CD4-positive, alpha-beta T cell (primary cell): ENCODE measurements around the gene TXNL4B. TPM values are rescaled to one million over a fixed set of nuclear protein-coding genes. Genes with fewer than 3 reads are reported as not detected.
A peak's percentile ranks its signal among the peaks of the same experiment; 100 is the strongest.

Experiments
- ATAC-seq: fragments of 200-7000 bp; cut with Tn5 transposase; one replicate; pipeline ENCODE4 v1.10.0; 2022; ENCODE audit warnings: mild to moderate bottlenecking; ENCODE audit not compliant: poor library complexity
- CTCF ChIA-PET: fragments of 350-600 bp; sonication (Branson Sonifier 250); formaldehyde crosslinking; loops from one replicate; lab custom pipeline; 2021; ENCODE audit warnings: antibody characterized with exemption, inconsistent platforms; lab: Charles Lee
- POLR2A ChIA-PET: fragments of 350-600 bp; sonication (Branson Sonifier 250); formaldehyde crosslinking; loops from one replicate; lab custom pipeline; 2021; ENCODE audit warnings: antibody characterized with exemption, inconsistent platforms; lab: Charles Lee
- DNase-seq, 14 experiments: peaks; one replicate each; pipeline ENCODE4 v3.0.0-alpha.2; 2013 to 2020; ENCODE audit warnings: mixed read lengths in 2 of 14
- H3K27ac ChIP-seq, 2 donors: one replicate each; pipeline versions ENCODE4 v1.5.1 to v1.7.0; 2013; ENCODE audit warnings: low read length in 2 of 2, low read depth in 1 of 2, mild to moderate bottlenecking in 1 of 2
- H3K27me3 ChIP-seq, 2 experiments: 1 replicate in 1 of 2; 2 replicates in 1 of 2; pipeline versions ENCODE4 v1.6.1 to v1.7.0; 2013; ENCODE audit warnings: low read length in 2 of 2, control low read depth in 1 of 2, mild to moderate bottlenecking in 1 of 2, moderate library complexity in 1 of 2; ENCODE audit not compliant: insufficient read depth in 2 of 2, control insufficient read depth in 1 of 2
- H3K36me3 ChIP-seq: one replicate; pipeline ENCODE4 v1.6.1; 2013; ENCODE audit warnings: low read length, control low read depth; ENCODE audit not compliant: insufficient read depth
- H3K4me1 ChIP-seq: one replicate; pipeline ENCODE4 v1.6.1; 2013; ENCODE audit warnings: low read length, control low read depth; ENCODE audit not compliant: insufficient read depth
- H3K4me3 ChIP-seq: one replicate; pipeline ENCODE4 v1.5.1; 2013; ENCODE audit warnings: mild to moderate bottlenecking, low read length, moderate library complexity
- H3K9me3 ChIP-seq, 2 experiments: 1 replicate in 1 of 2; 2 replicates in 1 of 2; pipeline versions ENCODE4 v1.6.1 to v1.7.0; 2013; ENCODE audit warnings: low read length in 2 of 2, mild to moderate bottlenecking in 2 of 2, control low read depth in 1 of 2, moderate library complexity in 1 of 2; ENCODE audit not compliant: control insufficient read depth in 1 of 2, insufficient read depth in 1 of 2
- H3K27ac Mint-ChIP-seq: one replicate; pipeline ENCODE4 v1.8.0; 2020; ENCODE audit warnings: mixed read lengths
- H3K27me3 Mint-ChIP-seq: one replicate; pipeline ENCODE4 v1.8.0; 2021; ENCODE audit warnings: mixed read lengths
- H3K36me3 Mint-ChIP-seq: one replicate; pipeline ENCODE4 v1.8.0; 2021; ENCODE audit warnings: low read depth, mixed read lengths
- H3K4me1 Mint-ChIP-seq: one replicate; pipeline ENCODE4 v1.8.0; 2021; ENCODE audit warnings: low read depth, mixed read lengths
- H3K4me3 Mint-ChIP-seq: one replicate; pipeline ENCODE4 v1.8.0; 2020; ENCODE audit warnings: mild to moderate bottlenecking, mixed read lengths
- H3K9me3 Mint-ChIP-seq: one replicate; pipeline ENCODE4 v1.8.0; 2020; ENCODE audit warnings: mixed read lengths
- CTCF ChIP-seq: fragments of 200-600 bp; IDR thresholded peaks from one replicate; pipeline ENCODE4 v1.8.0; 2022; ENCODE audit warnings: antibody characterized with exemption, mild to moderate bottlenecking
- intact Hi-C, 2 experiments: fragments of 100-400 bp; cut with DNase I in 1 of 2; cut with micrococcal nuclease in 1 of 2; formaldehyde crosslinking; loops; one replicate each; pipeline versions ENCODE4 v1.15.1 to v1.9.0; 2023 to 2025; cut with DNase I, micrococcal nuclease
- total RNA-seq, 174 experiments: library from RNA in 2 of 174; stranded (reverse) in 2 of 174; gene quantifications; one replicate each; pipeline ENCODE4 v1.2.3 and lab custom pipeline; 2021 to 2026

Gene TXNL4B
- total RNA-seq, 2 experiments from 2014 or later, result 11.5 to 15.0 TPM

- peaks cover 11% of the 10 kb centered on the region for H3K9me3 Mint-ChIP-seq
- no peak for TF ChIP-seq CTCF
- Histone ChIP-seq H3K27me3 (no peaks in the 10 kb centered on the region), H3K9me3 (peaks cover 4 to 8% of the 10 kb centered on the region in 2 experiments), H3K36me3 (no peaks in the 10 kb centered on the region), H3K4me1 (no peaks in the 10 kb centered on the region), H3K27ac (no peak overlapping the region), H3K4me3 (no peak overlapping the region)
- no peak overlapping the region for H3K27ac Mint-ChIP-seq
- H3K27me3 Mint-ChIP-seq, result no peaks in the 10 kb centered on the region
- ATAC-seq, result no peak
- CTCF ChIA-PET, result no interaction called here
- H3K4me1 Mint-ChIP-seq, result no peaks in the 10 kb centered on the region
- intact Hi-C loops, result no loop called here
- peaks cover 5% of the 10 kb centered on the region for H3K36me3 Mint-ChIP-seq
- POLR2A ChIA-PET, result no interaction called here
- peak in 2 of 14 experiments; percentile 7 to 11 for DNase-seq
- H3K4me3 Mint-ChIP-seq, result no peak overlapping the region
These were observed 41.6 kb downstream of the TXNL4B start for GRCh38 chr16:72051818-72052217.

- Mint-ChIP-seq H3K27ac (no peak overlapping the region), H3K4me3 (no peak overlapping the region), H3K9me3 (peaks cover 11% of the 10 kb centered on the region), H3K27me3 (no peaks in the 10 kb centered on the region), H3K4me1 (no peaks in the 10 kb centered on the region), H3K36me3 (peaks cover 5% of the 10 kb centered on the region)
- Histone ChIP-seq H3K27ac (no peak overlapping the region), H3K9me3 (peaks cover 4 to 8% of the 10 kb centered on the region in 2 experiments), H3K36me3 (no peaks in the 10 kb centered on the region), H3K4me1 (no peaks in the 10 kb centered on the region), H3K4me3 (no peak overlapping the region), H3K27me3 (no peaks in the 10 kb centered on the region)
- POLR2A ChIA-PET, result no interaction called here
- TF ChIP-seq CTCF, result no peak
- CTCF ChIA-PET, result interaction anchor here (0.6 kb wide), 1 partner anchor 11 kb away, joined by 3 read pairs; no protein-coding TSS in a partner anchor
- ATAC-seq (no peak), DNase-seq (no peak)
- intact Hi-C loops, result no loop called here
These were observed 42.5 kb downstream of the TXNL4B start for GRCh38 chr16:72050769-72051464.

GRCh38 chr16:72049110-72049509, 44.3 kb downstream of the TXNL4B start:
- ChIA-PET CTCF (no interaction called here), POLR2A (no interaction called here)
- TF ChIP-seq CTCF, result no peak
- H3K4me3 Mint-ChIP-seq, result no peak overlapping the region
- peaks cover 14% of the 10 kb centered on the region for H3K36me3 Mint-ChIP-seq
- H3K4me1 Mint-ChIP-seq, result no peaks in the 10 kb centered on the region
- Histone ChIP-seq H3K9me3 (peaks cover 4 to 8% of the 10 kb centered on the region in 2 experiments), H3K27ac (no peak overlapping the region), H3K4me1 (no peaks in the 10 kb centered on the region), H3K36me3 (no peaks in the 10 kb centered on the region), H3K27me3 (no peaks in the 10 kb centered on the region), H3K4me3 (no peak overlapping the region)
- DNase-seq, result no peak
- no peak for ATAC-seq
- intact Hi-C loops, result no loop called here
- peaks cover 11% of the 10 kb centered on the region for H3K9me3 Mint-ChIP-seq
- H3K27me3 Mint-ChIP-seq, result no peaks in the 10 kb centered on the region
- H3K27ac Mint-ChIP-seq, result no peak overlapping the region
